Heart left ventricle (tissue), 13 donors: ENCODE results near the gene ZFYVE27.

Experiments
- CTCF ChIP-seq, 12 donors: fragments of 200-600 bp; sonication (generic) in 4 of 12; IDR thresholded peaks; one replicate each; pipeline versions ENCODE4 v1.5.0 to v1.8.0; 2018 to 2022; ENCODE audit warnings: antibody characterized with exemption in 12 of 12, mild to moderate bottlenecking in 5 of 12
- POLR2A ChIP-seq, 2 donors: fragments of 450-650 bp; IDR thresholded peaks; one replicate each; pipeline ENCODE4 v1.6.1; 2017; ENCODE audit warnings: antibody characterized with exemption in 2 of 2, mild to moderate bottlenecking in 2 of 2, moderate library complexity in 2 of 2
- donor health status: ischemic (EF 13 %, LVEDD 7.1; RV severe dilation, severe dysfunction).
- donor health status: DM: no; HTN: yes; CAD: no.
- donor health status: DM: no; HTN: no; CAD: no.
- donor health status: ischemic (EF 25% LVEDD 6.9; RV normal size, moderate dysfunction).
- donor health status: ischemic (EF 25% LVEDD 5.7; RV mildly dilated, moderate dysfunction).
- donor health status: ischemic (EF 35%, LVEDD 5.7; RV mildly dilated, moderate dysfunction).
- donor health status: nonischemic (EF 11% LVEDD 7.7; RV severe dilation, severe dysfunction).
- donor health status: DM: yes; HTN: yes; CAD: no.
- donor health status: PGD.
- donor health status: ischemic (EF 29% LVEDD 5.4; RV normal size, mild dysfunction).
- donor health status: nonischemic (EF 23%, LVEDD 6.1; RV moderate dilation, normal function).

GRCh38 chr10:97789770-97790397 lies 53.0 kb downstream of the ZFYVE27 start:
- TF ChIP-seq CTCF (IDR thresholded peaks at IDR 0.05): no peak
- no peak for TF ChIP-seq POLR2A (IDR thresholded peaks at IDR 0.05)
